Activated naive CD4-positive, alpha-beta T cell (primary cell): Measurements from ENCODE around the gene CREB5.

ENCODE experiments used
- DNase-seq, 4 experiments: peaks; one replicate each; lab custom pipeline; 2025; lab: John Stamatoyannopoulos, UW

Gene CREB5

DNA sequence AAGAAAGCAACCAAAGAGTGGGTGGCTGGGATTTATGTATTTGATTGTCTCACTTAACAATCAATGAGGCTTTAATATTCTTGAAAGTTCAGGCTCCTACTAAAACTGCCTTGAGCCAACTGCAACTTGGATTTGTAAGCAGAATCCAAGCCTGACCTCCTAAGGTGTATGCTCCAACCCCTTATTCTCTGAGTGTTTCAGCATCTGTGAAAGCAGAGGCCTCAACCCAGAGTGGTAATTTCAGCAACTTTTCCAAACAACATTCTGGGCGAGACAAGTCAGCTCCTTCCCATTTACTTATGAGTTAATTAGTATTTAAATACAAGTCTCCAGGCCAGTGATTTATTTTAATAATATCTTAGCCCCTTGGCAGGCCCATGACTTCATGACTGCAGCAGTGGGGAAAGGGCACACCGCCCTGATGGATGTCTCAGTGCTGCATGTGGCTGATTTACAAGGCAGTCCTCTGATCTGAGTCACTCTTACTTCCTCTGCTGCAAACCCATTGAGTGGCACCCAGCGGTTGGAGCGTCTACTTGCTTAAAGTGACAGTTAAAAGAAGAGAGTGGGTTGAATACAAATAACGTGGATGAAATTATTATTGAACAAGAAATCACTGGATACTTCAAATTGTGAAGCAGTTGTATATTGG, 336.7 kb downstream of the CREB5 start:
- DNase-seq, result no peak

DNA sequence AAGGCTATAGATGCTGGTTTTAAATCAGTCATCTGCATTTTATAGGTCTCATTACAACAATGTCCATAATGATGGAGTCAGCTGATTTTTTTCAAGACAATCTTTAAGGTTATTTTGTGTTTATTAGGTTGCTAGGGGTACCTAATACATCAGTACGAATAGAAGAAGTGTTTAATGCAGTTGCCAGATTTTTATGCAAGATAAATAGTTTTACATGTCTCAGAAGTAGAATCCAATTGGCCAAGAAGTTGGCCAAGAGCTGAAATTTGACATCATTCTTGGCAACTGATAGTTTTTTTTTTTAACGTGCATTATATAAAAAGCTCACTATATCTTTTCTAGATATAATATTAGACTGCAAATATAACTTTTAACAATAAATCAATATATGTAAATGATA, 337.3 kb downstream of the CREB5 start:
- DNase-seq, result no peak

DNA sequence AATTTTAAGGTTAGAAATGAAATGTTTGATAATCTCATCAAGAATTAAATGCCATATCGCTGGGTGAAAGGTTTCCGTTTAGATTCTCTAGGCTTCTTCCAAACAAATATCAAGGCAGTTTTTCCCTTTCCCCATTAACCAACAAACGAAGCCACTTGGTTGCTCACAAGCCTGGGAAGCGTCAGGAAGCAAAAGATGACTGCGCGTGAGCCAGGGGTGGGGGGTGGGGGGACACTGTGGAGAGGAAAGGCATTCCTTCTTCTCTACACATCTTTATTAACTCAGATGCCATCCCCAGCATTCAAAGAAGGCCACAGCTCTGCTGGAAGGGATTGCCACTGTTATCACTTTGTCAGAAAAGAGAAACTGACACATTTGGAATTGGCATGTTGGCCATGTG, 338.7 kb downstream of the CREB5 start:
- DNase-seq, result no peak

DNA sequence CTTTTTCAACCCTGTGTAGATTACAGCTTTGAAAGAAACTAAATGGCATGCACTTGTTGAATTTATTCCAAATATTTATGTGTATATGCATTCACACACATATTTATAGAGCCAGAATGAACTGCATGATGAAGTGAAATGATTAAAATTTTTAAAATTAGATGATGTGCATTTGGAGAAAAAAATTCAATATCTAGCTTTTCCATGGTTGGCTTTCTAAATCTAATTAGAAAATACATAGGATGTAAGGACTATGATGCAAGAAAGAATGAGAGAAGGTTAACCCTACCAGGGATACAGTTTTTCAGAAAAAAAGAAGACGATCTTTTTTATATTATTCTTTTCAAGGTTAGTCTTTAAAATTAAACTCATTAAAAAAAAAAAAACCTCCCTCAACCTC, 341.3 kb downstream of the CREB5 start:
- no peak for DNase-seq

DNA sequence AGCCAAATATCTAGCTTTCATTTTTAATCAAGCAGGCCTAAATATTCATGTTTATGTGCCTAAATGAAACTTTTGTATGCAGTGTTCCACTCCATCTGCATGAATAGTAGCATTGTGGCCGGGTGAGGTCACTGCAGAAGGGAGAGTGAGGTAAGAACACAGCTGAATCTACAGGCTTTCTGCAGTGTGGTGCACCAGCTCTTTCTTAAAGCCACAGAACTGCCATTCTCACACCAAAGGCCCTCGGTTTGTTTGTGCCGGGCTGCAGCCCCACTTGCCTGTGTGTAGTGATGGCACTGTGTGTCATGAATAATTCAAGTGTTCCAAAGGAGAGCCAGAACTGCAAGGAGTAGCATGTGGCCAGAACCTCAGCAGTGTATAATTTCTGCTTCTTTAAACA, 341.7 kb downstream of the CREB5 start:
- no peak for DNase-seq

DNA sequence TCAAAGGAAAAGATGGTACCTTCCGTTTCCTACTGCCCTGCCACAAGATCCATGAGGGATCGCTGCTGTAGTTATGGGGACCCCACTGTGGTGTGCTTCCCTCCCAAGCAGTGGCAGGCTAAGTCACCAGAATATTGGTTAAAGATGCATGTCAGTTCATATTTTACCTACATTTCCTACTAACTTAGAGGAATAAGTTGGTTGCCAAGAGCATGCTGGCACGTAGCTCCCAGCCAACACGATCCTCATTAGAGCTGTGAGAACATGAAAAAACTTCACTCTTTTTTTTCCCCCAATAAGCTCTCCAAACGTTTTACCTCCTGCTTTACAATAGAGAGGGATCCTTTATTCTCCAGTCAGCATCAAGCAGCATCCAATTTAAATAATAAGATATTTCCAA, 342.1 kb downstream of the CREB5 start:
- DNase-seq, result no peak

DNA sequence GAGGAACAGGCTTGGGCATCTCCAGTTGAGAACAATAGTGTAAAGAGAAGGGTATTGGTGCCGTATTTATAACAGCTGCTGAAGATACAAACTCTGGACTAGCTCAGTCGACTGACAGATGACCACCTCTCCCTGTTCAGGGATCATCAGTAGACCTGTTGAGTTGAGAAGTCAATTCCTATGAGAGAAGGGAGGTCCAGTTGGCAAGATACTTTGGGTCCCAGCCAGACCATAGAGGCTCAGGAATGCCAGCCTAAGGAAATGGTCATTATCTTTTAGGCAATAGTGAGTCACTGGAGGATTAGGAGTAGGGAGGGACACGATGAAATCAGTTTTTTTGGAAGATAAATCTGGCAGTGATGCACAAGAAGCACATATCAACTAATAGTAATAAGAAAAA, 342.9 kb downstream of the CREB5 start:
- DNase-seq, result no peak

DNA sequence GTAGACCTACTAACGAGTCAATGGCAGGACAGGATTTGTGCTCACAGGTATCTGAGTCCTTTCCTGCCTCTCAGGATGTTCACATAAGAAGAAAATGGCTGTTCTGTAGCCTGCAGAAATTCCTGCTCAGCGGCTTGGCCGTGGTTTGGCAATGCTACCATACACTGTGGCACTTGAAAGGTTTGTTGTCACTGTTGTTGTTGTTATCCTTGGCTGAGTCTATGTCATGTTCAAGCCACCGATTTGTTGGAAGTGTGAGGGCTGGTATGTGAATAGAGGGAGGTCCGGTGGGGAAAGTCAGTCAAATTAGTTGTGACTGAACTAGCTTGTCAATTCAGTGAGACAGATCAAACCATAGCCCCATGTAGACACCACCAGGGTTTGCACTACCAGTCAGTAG, 345.9 kb downstream of the CREB5 start:
- no peak for DNase-seq

DNA sequence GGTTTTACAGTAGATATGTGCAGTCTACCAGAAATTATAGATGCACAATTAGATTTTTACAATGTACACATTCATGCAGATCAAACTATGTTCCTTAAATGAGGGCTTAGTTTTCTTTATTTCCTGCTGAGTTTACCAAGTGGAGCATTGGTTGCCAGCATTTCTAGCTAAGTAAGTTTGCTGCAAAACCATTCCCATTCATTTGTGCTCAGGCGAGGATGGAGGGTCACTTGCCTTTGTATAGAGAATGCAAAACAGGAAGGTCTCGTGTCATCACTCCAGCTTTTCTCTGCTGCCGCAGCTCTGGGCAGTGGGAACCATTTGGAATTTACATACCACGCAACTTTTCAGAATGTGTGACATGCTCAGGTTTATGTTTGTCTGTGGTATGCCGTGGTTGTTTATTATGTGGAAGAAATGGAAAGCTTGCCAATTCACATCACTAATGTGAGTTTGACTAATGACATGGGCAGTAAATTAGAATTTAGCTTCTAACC, 347.2 kb downstream of the CREB5 start:
- no peak for DNase-seq

DNA sequence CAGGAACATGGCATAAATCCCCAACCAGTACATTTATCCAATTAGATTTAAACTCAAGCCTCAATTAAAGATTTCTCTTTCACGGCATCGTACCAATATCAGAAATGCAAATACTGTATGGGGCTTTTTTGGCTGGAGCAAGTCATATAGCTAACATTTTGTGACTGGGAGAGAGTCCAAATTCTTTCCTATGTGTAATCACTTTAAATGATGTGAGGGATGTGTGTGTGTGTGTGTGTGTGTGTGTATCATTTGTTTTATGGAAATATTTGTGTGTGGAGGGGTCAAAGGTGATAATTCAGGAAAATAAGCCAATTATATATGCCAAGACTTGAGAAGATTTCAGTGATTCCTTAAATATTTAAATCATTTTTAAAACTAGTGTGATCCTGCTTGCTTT, 349.2 kb downstream of the CREB5 start:
- no peak for DNase-seq

DNA sequence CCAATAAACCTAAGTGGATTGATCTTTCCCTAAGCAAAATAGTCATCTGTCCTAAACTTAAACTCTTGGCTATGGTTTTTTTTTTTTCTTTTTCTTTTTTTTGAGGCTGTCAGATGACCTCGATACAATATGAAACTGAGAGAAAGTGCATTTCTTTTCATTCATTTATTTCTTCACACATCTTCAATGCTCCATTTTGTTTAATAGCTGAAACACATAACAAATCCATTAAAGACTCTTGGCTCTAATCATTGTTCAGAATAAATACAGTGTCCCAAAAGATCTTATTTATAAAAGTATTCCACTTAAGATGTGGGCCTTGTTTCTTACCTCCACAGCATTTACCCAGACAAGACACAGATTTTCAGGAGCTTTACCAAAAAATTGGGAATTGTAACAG, 350.3 kb downstream of the CREB5 start:
- DNase-seq, result no peak

DNA sequence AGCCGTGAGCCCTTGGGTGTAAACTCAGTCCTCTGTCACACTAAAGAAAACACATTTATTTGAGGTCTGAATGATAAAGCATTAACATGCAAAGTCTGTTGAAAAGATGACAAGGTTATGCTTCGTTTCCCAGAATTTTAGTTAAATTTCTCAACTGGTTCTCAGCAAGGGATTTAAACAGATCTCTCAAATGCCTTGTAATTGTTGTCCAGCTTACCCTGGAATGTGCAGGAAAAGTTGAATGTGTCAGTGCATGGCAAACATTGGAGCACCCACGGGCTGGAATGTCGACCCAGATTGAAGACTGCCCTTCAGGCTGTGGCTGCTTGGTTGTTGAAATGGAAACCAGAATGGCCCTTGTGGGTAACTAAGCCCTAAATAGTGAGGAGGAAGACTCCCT, 354.0 kb downstream of the CREB5 start:
- no peak for DNase-seq

DNA sequence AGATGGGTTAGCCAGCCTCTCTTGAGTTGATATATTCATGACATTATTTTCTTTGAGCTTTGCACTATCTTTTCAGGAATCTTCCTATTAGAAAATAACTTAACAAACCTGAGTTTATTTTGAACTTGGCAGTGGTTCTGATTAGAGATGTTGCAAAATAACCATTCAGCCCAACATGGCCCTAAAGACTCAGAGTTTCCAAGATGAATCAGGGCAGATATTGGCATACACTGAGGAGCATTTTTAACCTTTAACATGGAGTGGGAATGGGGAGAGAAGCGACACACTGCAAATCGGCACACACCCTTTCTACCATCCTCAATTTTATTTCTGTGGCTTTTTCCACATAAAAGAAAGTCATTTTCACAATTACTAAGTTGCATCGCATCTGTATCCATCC, 355.0 kb downstream of the CREB5 start:
- DNase-seq, result no peak

DNA sequence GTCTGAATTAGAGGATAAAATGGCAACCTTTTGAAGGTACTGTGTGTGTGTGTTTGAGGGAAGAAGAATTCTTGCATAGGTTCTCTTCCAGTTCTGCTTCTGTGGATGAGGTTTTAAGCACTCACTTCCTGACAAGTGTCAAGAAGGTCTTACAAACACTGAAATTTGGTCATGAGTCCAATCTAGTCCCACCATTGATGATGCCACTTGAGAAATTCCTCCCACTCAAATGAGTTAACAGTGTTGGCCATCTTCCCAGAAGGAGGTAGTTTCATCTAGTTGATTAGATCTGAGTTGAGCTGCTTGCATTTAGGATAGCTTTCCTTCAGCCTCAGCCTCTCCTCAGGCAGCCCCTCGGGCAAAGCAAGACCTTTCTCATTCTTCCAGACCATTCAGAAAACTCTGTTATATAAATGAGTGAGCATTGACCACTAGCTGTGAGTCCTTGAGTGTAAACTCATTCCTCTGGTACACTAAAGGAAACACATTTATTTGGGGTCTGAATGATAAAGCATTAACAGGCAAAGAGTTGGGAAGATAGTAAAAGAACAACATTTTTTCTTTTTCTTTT, 356.3 kb downstream of the CREB5 start:
- DNase-seq, result no peak

DNA sequence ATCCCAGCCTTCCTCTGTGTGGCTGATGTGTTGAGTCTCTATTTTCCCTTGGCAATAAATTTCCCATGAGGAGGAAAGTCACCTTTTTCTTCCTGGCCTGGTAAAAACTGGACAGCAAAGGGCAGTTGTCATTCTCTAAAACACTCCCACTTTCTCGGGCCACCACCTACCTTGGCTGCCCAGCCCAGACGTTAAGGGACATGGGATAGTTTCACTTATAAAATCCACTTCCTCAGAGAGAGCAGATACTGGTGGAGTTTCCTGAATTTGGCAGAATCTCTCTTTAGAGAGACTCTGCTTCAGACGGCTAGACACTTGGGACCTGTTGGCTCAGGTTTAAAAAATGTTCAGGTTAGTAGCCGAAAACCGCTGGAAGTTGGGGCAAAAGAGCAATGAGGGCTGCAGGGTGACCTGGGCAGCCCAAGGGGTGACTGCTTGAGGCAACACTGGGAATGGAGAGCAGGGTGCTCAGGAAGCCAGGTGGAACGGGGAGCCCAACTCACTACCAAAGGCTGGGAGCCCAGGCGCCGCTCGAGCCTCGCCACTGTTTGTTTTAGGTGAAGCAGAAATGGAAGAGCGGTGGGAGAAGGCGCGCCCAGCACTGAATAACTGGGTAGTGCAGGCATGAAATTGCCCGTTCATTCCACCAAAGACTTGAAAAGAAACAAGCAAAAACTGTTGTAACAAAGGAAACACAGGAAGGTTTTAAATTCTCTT, 359.7 kb downstream of the CREB5 start:
- DNase-seq, result no peak

DNA sequence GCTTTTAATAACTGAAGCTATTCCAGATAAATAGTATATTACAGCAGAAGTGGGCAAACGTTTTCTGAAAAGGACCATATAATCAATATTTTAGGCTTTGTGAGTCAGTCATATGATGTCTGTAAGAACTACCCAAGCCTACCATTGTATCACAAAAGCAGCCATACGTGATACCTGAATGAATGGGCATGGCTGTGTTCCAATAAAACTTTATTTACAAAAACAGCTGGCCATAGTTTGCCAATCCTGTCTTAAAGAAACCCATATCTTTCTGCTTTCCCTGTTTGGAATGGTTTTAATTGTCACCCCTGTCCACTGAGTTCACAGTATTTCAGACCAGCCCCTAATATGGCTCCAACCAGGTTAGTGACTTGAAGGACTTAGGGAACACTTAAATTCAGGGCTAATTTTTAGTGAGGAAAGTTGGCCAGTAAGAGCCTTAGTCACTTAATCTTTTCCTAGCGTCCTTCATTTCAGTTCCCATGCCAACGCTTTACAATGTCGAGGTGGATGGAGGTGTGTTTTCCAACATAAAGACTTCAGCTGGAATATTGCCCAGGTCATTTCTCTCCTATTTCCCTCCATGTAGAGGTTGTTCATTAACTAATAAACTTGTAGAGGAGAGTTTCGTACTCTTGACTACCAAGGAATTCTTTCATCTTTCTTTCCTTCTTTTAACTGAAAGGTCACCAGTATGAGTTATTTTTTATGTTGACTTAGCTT, 361.3 kb downstream of the CREB5 start:
- DNase-seq, result no peak

DNA sequence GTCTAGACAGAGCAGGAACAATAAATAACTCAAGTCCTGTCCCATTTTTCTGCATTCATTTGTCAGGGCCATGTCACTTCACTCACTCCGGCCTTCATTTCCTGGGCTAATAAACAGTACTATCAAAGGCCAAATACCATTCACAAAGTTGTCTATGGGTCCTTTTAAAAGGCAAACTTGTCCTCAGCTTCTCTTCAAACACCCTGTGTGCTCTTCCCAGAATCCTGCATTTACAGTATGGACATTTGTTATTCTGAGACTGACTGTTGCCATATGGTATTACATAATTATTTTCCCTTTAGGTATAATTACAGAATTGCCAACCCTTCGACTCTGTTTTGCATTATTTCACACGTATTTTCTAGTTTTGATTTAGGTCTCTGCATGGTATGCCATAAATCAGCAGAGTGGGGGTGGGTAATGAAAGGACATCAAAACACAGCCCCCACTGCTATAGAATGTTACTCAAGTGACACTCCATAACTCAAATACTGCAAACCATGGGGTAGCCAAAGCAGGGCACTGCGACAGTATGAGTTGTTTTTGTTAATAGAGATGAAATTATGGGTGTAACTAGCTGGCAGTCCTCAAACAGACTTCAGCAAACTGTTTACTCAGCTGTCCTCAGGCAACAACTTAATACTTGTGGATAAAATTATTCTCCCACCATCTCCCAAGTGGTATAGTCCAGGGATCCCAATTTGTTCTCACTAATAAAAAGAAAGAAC, 362.1 kb downstream of the CREB5 start:
- DNase-seq, result no peak

DNA sequence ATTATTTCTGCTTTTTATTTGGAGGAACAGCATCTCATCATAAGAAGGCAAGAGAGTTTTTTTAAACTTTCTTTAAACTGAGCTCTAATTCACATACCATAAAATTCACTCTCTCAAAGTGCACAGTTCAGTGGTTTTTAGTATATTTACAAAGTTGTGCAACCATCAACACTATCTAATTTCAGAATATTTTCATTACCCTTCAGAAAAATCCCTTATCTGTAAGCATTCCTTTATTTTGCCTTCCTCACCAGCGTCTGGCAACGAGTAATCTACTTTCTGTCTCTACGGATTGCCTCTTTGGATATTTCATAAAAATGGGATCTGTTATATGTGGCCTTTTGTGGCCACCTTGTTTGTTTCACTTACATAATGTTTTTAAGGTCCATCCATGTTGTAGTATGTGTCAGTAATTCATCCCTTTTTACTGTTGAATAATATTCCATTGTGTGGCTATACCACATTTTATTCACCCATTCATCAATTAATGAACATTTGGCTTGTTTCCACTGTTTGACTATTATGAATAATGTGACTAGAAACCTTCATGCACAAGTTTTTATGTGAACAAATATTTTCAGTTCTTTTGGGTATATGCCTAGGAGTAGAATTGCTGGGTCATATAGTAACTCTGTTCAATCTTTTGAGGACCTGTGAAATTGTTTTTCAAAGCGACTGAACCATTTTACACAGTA, 364.3 kb downstream of the CREB5 start:
- DNase-seq, result no peak

DNA sequence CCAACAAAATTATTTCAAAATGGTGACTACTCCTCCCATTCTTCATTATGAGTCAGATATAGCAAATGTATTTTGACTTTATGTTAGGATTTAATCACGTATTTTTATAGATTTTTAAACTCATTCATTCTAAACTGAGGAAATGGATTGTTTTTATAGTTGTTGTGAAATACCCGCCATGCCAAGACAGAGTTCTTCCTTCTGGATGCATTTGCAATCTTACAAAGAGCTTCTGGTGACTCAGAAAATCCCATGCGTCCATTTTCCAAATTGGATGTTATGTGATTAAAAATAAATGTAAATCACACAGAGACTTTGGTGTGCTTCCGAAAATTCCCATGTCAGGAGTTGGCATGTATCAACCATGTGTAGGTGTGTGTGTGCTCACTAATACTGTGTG, 366.5 kb downstream of the CREB5 start:
- no peak for DNase-seq

DNA sequence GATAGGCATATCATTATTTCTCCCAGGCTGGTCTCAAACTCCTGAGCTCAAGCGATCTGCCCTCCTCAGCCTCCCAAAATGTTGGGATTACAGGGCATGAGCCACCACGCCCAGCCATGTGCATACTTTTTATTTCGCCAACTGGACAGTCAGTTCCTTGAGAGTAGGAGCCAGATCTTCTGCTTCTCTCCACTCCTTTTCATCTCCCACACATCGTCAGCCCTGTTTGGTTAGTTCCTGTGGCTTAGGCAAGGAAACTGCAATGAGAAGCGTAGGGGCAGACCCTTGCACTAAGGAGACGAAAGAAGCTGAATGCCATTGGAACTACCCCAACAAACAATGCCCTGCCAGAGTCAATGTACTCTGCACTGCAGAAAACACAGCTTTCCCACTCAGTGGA, 367.6 kb downstream of the CREB5 start:
- no peak for DNase-seq

DNA sequence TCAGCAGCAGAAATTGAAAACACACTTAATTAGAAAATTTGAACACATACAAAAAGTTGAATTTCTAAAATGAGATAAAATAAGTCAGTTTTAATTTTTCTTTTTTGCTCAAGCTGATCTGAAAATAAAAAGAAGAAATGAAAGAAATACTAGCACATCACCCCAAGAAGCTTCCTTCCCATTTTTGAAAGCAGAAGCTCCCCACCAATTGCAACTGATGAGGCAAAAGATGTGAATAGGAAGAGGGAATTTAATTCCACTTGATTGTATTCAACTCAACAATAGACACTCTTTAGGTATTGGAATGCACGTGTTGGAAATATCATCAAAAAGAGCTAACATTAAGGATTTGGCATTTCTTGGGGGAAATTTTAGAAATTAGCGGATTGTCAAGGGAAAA, 370.0 kb downstream of the CREB5 start:
- DNase-seq, result no peak
